HepG2 (cell line): ENCODE results near the gene ZMYND8. TPM values are rescaled to one million over a fixed set of nuclear protein-coding genes. Genes with fewer than 3 reads are reported as not detected.
A peak's percentile ranks its signal among the peaks of the same experiment; 100 is the strongest.

Source experiments
- EP300 ChIP-seq, 3 experiments: sonication (generic) in 1 of 3; formaldehyde crosslinking in 1 of 3; IDR thresholded peaks; 2 replicates each; pipeline versions ENCODE4 v1.5.1 to v1.6.1; 2011 to 2020; ENCODE audit warnings: low read depth in 2 of 3, low read length in 2 of 3, borderline replicate concordance in 1 of 3, improper control_type of control experiment in 1 of 3, mild to moderate bottlenecking in 1 of 3, missing genetic modification reagents in 1 of 3, moderate library complexity in 1 of 3
- FIP1L1 ChIP-seq: fragments of 200-400 bp; formaldehyde crosslinking; IDR thresholded peaks from 2 replicates; pipeline ENCODE4 v1.6.1; 2018; ENCODE audit warnings: low read depth, mild to moderate bottlenecking, low read length, moderate library complexity, borderline replicate concordance; ENCODE audit not compliant: insufficient read depth
- FOXJ3 ChIP-seq: sonication (generic); formaldehyde crosslinking; IDR thresholded peaks from 2 replicates; pipeline ENCODE4 v1.4.0; 2020; ENCODE audit warnings: missing genetic modification reagents, mild to moderate bottlenecking, borderline replicate concordance
- FOXM1 ChIP-seq: sonication (generic); formaldehyde crosslinking; IDR thresholded peaks from 2 replicates; pipeline ENCODE4 v1.5.0; 2020; ENCODE audit warnings: missing genetic modification reagents
- HDAC1 ChIP-seq: sonication (generic); formaldehyde crosslinking; IDR thresholded peaks from 2 replicates; pipeline ENCODE4 v1.5.1; 2020; ENCODE audit warnings: mild to moderate bottlenecking, missing genetic modification reagents
- HOXA3 ChIP-seq: sonication (generic); formaldehyde crosslinking; IDR thresholded peaks from 2 replicates; pipeline ENCODE4 v1.5.0; 2020; ENCODE audit warnings: missing genetic modification reagents
- KDM4B ChIP-seq: sonication (generic); formaldehyde crosslinking; IDR thresholded peaks from 2 replicates; pipeline ENCODE4 v1.4.0; 2020; ENCODE audit warnings: missing genetic modification reagents
- MED13 ChIP-seq: sonication (generic); formaldehyde crosslinking; IDR thresholded peaks from 2 replicates; pipeline ENCODE4 v1.5.0; 2020; ENCODE audit warnings: missing genetic modification reagents
- MIER2 ChIP-seq: IDR thresholded peaks from 2 replicates; pipeline ENCODE4 v1.6.1; 2016; ENCODE audit warnings: missing biosample characterization, missing genetic modification reagents
- NFIB ChIP-seq: sonication (generic); formaldehyde crosslinking; IDR thresholded peaks from 2 replicates; pipeline ENCODE4 v1.9.0; 2021; ENCODE audit warnings: missing genetic modification reagents, mild to moderate bottlenecking, borderline replicate concordance
- NFYC ChIP-seq: IDR thresholded peaks from 2 replicates; pipeline ENCODE4 v1.6.1; 2016; ENCODE audit warnings: missing genetic modification reagents, missing compliant biosample characterization
- NKX3-1 ChIP-seq: sonication (generic); formaldehyde crosslinking; IDR thresholded peaks from 2 replicates; pipeline ENCODE4 v1.5.0; 2020; ENCODE audit warnings: missing genetic modification reagents
- PAXIP1 ChIP-seq: sonication (generic); formaldehyde crosslinking; conservative IDR thresholded peaks from 2 replicates; pipeline ENCODE4 v1.4.0; 2020; ENCODE audit warnings: mild to moderate bottlenecking, missing genetic modification reagents, moderate library complexity
- SAP130 ChIP-seq: IDR thresholded peaks from 2 replicates; pipeline ENCODE4 v1.6.1; 2016; ENCODE audit warnings: low read depth
- TARDBP ChIP-seq: sonication (generic); formaldehyde crosslinking; IDR thresholded peaks from 2 replicates; pipeline ENCODE4 v1.8.0; 2022; ENCODE audit warnings: mild to moderate bottlenecking, missing genetic modification reagents
- ZBTB10 ChIP-seq: sonication (generic); formaldehyde crosslinking; IDR thresholded peaks from 2 replicates; pipeline ENCODE4 v1.4.0; 2020; ENCODE audit warnings: missing genetic modification reagents, borderline replicate concordance
- ZFP36L2 ChIP-seq: sonication (generic); formaldehyde crosslinking; IDR thresholded peaks from 2 replicates; pipeline ENCODE4 v1.4.0; 2020; ENCODE audit warnings: missing genetic modification reagents
- ZNF354B ChIP-seq: sonication (generic); formaldehyde crosslinking; IDR thresholded peaks from 2 replicates; pipeline ENCODE4 v1.8.0; 2022; ENCODE audit warnings: mild to moderate bottlenecking, missing genetic modification reagents
- ZNF564 ChIP-seq: sonication (generic); formaldehyde crosslinking; IDR thresholded peaks from 2 replicates; pipeline ENCODE4 v1.8.1; 2023; ENCODE audit warnings: mild to moderate bottlenecking, missing genetic modification reagents
- ZNF766 ChIP-seq: sonication (generic); formaldehyde crosslinking; IDR thresholded peaks from 2 replicates; pipeline ENCODE4 v1.5.0; 2020; ENCODE audit warnings: missing genetic modification reagents, borderline replicate concordance
- polyA plus RNA-seq, 8 experiments: library from polyadenylated mRNA; depleted of rRNA in 3 of 8; stranded (reverse) in 7 of 8; unstranded in 1 of 8; fragments of >200 nt; fragmentation: Illumina TruSeq in 4 of 8; extraction: Trizol in 4 of 8; gene quantifications; 2 replicates each; pipeline versions ENCODE4 v1.2.1 to v1.2.3, GENCODE V29; 2011 to 2016; ENCODE audit warnings: low read depth in 4 of 8, missing spikeins in 1 of 8, mixed read lengths in 1 of 8; ENCODE audit not compliant: insufficient read depth in 1 of 8
- total RNA-seq, 5 experiments: library from RNA; depleted of rRNA; stranded (reverse); fragments of >200 nt; fragmentation: Illumina TruSeq; extraction: Trizol; gene quantifications; 2 replicates each; pipeline ENCODE4 v1.2.3, GENCODE V29; 2016; ENCODE audit warnings: low read depth in 1 of 5
- TF ChIP-seq, protein P1 (sequence below): sonication (generic); formaldehyde crosslinking; IDR thresholded peaks from 2 replicates; pipeline ENCODE4 v1.4.0; 2020; ENCODE audit warnings: missing genetic modification reagents

The ZMYND8 gene
- total and polyA plus RNA-seq, 2 of the 13 experiments (the other 11 are each of a cell fraction or from before 2014, with no cell fraction given), result 53.9 to 84.7 TPM

DNA sequence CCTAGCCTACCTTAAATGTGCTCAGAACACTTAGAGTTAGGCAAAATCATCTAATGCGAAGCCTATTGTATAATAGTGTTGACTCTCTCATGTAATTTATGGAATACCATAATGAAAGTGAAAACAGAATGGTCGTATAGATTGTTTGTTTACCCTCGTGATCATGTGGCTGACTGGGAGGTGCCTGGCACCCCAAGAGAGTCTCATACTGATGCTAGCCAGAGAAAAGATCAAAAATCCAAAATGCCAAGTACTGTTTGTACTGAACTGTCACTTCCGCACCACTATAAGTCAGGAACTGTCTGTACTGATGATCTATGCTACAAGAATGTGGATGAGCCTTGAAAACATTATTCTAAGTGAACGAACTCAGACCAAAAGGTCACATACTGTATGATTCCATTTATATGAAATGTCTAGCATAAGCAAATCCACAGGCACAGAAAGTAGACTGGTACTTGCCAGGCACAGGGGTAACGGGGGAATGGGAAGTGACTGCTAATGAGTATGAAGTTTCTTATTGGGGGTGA, 22.4 kb downstream of the ZMYND8 start (continued):
- TF ChIP-seq FOXJ3 (CRISPR knock-in tag) (peak; percentile 42; the same call in 1 of the 2 replicates), EP300 (IDR thresholded peaks at IDR 0.05; ENCODE audit: low read depth in 2 of 2, low read length in 2 of 2) (peak; percentile 64 to 84; a peak in 2 of 4 replicates), EP300 (CRISPR knock-in tag; IDR thresholded peaks at IDR 0.05; ENCODE audit: borderline replicate concordance) (peak; percentile 90; the same call in 1 of the 2 replicates), FIP1L1 (no peak), FOXM1 (CRISPR knock-in tag) (no peak), HOXA3 (CRISPR knock-in tag) (peak; percentile 14; the same call in 1 of the 2 replicates), KDM4B (CRISPR knock-in tag) (peak; percentile 66; the same call in 1 of the 2 replicates), MIER2 (CRISPR knock-in tag) (0 out of 2 replicates have a peak, but pooled peaks have one; percentile 64), ZBTB10 (CRISPR knock-in tag) (peak; percentile 84; the same call in 1 of the 2 replicates), PAXIP1 (CRISPR knock-in tag) (peak; percentile 91), TARDBP (CRISPR knock-in tag) (peak; percentile 83; the same call in 1 of the 2 replicates), SAP130 (peak; percentile 98), NFYC (CRISPR knock-in tag) (no peak; the same call in 1 of the 2 replicates), ZNF564 (no peak), HDAC1 (peak; percentile 82), ZNF766 (CRISPR knock-in tag) (no peak), NKX3-1 (CRISPR knock-in tag) (no peak), ZNF354B (0 out of 2 replicates have a peak, but pooled peaks have one; percentile 53), ZFP36L2 (CRISPR knock-in tag) (no peak), MED13 (no peak), NFIB (CRISPR knock-in tag) (no peak)
- TF ChIP-seq, protein P1, sequence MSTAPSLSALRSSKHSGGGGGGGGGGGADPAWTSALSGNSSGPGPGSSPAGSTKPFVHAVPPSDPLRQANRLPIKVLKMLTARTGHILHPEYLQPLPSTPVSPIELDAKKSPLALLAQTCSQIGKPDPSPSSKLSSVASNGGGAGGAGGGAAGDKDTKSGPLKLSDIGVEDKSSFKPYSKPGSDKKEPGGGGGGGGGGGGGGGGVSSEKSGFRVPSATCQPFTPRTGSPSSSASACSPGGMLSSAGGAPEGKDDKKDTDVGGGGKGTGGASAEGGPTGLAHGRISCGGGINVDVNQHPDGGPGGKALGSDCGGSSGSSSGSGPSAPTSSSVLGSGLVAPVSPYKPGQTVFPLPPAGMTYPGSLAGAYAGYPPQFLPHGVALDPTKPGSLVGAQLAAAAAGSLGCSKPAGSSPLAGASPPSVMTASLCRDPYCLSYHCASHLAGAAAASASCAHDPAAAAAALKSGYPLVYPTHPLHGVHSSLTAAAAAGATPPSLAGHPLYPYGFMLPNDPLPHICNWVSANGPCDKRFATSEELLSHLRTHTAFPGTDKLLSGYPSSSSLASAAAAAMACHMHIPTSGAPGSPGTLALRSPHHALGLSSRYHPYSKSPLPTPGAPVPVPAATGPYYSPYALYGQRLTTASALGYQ (CRISPR knock-in tag), result peak; percentile 67; the same call in 1 of the 2 replicates
